Ectodermal cell (in vitro differentiated cells): ENCODE data around the gene PIGK.
"Not testable (repeated sequence)": the region's sequence is repeated elsewhere in the genome, so short reads cannot be mapped to it uniquely, and the experiment has no call there.

ENCODE experiments used
- H3K27ac ChIP-seq: 2 replicates; pipeline ENCODE4 v1.7.0; 2013; ENCODE audit warnings: mild to moderate bottlenecking, low read depth, low read length; ENCODE audit not compliant: insufficient read depth, poor library complexity, severe bottlenecking
- H3K27me3 ChIP-seq: 2 replicates; pipeline ENCODE4 v1.7.0; 2013; ENCODE audit warnings: mild to moderate bottlenecking, low read length; ENCODE audit not compliant: insufficient read depth, control insufficient read depth, poor library complexity, severe bottlenecking
- H3K36me3 ChIP-seq: one replicate; pipeline ENCODE4 v1.7.0; 2013; ENCODE audit warnings: low read length; ENCODE audit not compliant: control insufficient read depth, insufficient read depth
- H3K4me1 ChIP-seq: one replicate; pipeline ENCODE4 v1.7.0; 2013; ENCODE audit warnings: low read length; ENCODE audit not compliant: control insufficient read depth, insufficient read depth
- H3K4me3 ChIP-seq: 2 replicates; pipeline ENCODE4 v1.7.0; 2013; ENCODE audit warnings: low read depth, low read length, control low read depth; ENCODE audit not compliant: insufficient read depth
- H3K9me3 ChIP-seq: 2 replicates; pipeline ENCODE4 v1.7.0; 2013; ENCODE audit warnings: mild to moderate bottlenecking, low read length, moderate library complexity; ENCODE audit not compliant: control insufficient read depth
- WGBS, 2 experiments: methylation state at CpG; one replicate each; pipeline ENCODE4 v1.1.7; 2013; ENCODE audit warnings: missing lambda C conversion rate in 2 of 2; 5-methylcytosine and 5-hydroxymethylcytosine counted together

PIGK gene

GRCh38 chr1:77200806-77201205, 18.4 kb downstream of the PIGK start:
- no peak overlapping the region for H3K27ac ChIP-seq
- no peaks in the 10 kb centered on the region for H3K9me3 ChIP-seq
- 95 to 100% methylated on average over 2 of the region's 2 CpGs for WGBS, 2 experiments
- no peaks in the 10 kb centered on the region for H3K27me3 ChIP-seq
- H3K4me3 ChIP-seq: no peak overlapping the region
- H3K36me3 ChIP-seq: no peaks in the 10 kb centered on the region
- no peaks in the 10 kb centered on the region for H3K4me1 ChIP-seq

- no peaks in the 10 kb centered on the region for H3K4me1 ChIP-seq
- H3K36me3 ChIP-seq: no peaks in the 10 kb centered on the region
- H3K9me3 ChIP-seq: no peaks in the 10 kb centered on the region
- no peak overlapping the region for H3K27ac ChIP-seq
- no peak overlapping the region for H3K4me3 ChIP-seq
- H3K27me3 ChIP-seq: no peaks in the 10 kb centered on the region
Observed at GRCh38 chr1:77200293-77200692, 18.9 kb downstream of the PIGK start.

- Histone ChIP-seq H3K36me3 (no peaks in the 10 kb centered on the region), H3K9me3 (no peaks in the 10 kb centered on the region), H3K27me3 (no peaks in the 10 kb centered on the region), H3K4me1 (no peaks in the 10 kb centered on the region), H3K4me3 (no peak overlapping the region), H3K27ac (no peak overlapping the region)
- 93 to 100% methylated on average over 2 to 3 of the region's 3 CpGs for WGBS, 2 experiments
Observed at GRCh38 chr1:77197351-77197750, 21.9 kb downstream of the PIGK start.

GRCh38 chr1:77193951-77194350, 25.3 kb downstream of the PIGK start:
- no peaks in the 10 kb centered on the region for H3K9me3 ChIP-seq
- H3K27me3 ChIP-seq: no peaks in the 10 kb centered on the region

GRCh38 chr1:77188770-77189169, 30.5 kb downstream of the PIGK start:
- Histone ChIP-seq H3K4me3 (no peak overlapping the region), H3K9me3 (no peaks in the 10 kb centered on the region), H3K4me1 (no peaks in the 10 kb centered on the region), H3K27me3 (no peaks in the 10 kb centered on the region), H3K27ac (no peak overlapping the region), H3K36me3 (no peaks in the 10 kb centered on the region)
- 96 to 98% methylated on average over 4 of the region's 4 CpGs for WGBS, 2 experiments

More at GRCh38 chr1:77193951-77194350, 25.3 kb downstream of the PIGK start:
- Histone ChIP-seq H3K27ac (no peak overlapping the region), H3K4me3 (no peak overlapping the region), H3K36me3 (no peaks in the 10 kb centered on the region), H3K4me1 (no peaks in the 10 kb centered on the region)

- not testable (repeated sequence) for H3K4me3 ChIP-seq, H3K4me1 ChIP-seq, H3K27ac ChIP-seq, H3K9me3 ChIP-seq, H3K36me3 ChIP-seq, H3K27me3 ChIP-seq
- 92 to 94% methylated on average over 4 of the region's 4 CpGs for WGBS, 2 experiments
Observed at GRCh38 chr1:77186907-77187306, 32.3 kb downstream of the PIGK start.

GRCh38 chr1:77182083-77182482, 37.1 kb downstream of the PIGK start:
- no peak overlapping the region for H3K27ac ChIP-seq
- H3K4me3 ChIP-seq: no peak overlapping the region
- no peaks in the 10 kb centered on the region for H3K9me3 ChIP-seq
- H3K4me1 ChIP-seq: no peaks in the 10 kb centered on the region
- 97% methylated on average over 2 of the region's 2 CpGs for WGBS, 2 experiments
- no peaks in the 10 kb centered on the region for H3K36me3 ChIP-seq
- no peaks in the 10 kb centered on the region for H3K27me3 ChIP-seq

- Histone ChIP-seq H3K4me3 (no peak overlapping the region), H3K9me3 (peaks cover 2% of the 10 kb centered on the region), H3K27me3 (no peaks in the 10 kb centered on the region), H3K4me1 (no peaks in the 10 kb centered on the region), H3K36me3 (peaks cover 3% of the 10 kb centered on the region), H3K27ac (no peak overlapping the region)
- WGBS, 2 experiments: 100% methylated on average over 1 of the region's 1 CpG; no CpG with 5 or more reads in 1 of the 2 experiments
Observed at GRCh38 chr1:77179632-77180031, 39.6 kb downstream of the PIGK start.

GRCh38 chr1:77175230-77175844, 43.9 kb downstream of the PIGK start:
- peaks cover 6% of the 10 kb centered on the region for H3K9me3 ChIP-seq
- H3K27ac ChIP-seq: no peak overlapping the region
- no peaks in the 10 kb centered on the region for H3K27me3 ChIP-seq
- H3K4me3 ChIP-seq: no peak overlapping the region
- H3K4me1 ChIP-seq: no peaks in the 10 kb centered on the region
- 93 to 99% methylated on average over 2 to 3 of the region's 3 CpGs for WGBS, 2 experiments
- peaks cover 7% of the 10 kb centered on the region for H3K36me3 ChIP-seq

- H3K4me3 ChIP-seq: no peak overlapping the region
- WGBS, 2 experiments: 96 to 98% methylated on average over 2 of the region's 2 CpGs
- H3K27ac ChIP-seq: no peak overlapping the region
- peaks cover 6% of the 10 kb centered on the region for H3K9me3 ChIP-seq
- peaks cover 7% of the 10 kb centered on the region for H3K36me3 ChIP-seq
- no peaks in the 10 kb centered on the region for H3K27me3 ChIP-seq
- no peaks in the 10 kb centered on the region for H3K4me1 ChIP-seq
Observed at GRCh38 chr1:77170687-77171086, 48.5 kb downstream of the PIGK start.

- no peaks in the 10 kb centered on the region for H3K9me3 ChIP-seq
- no peak overlapping the region for H3K27ac ChIP-seq
- no peak overlapping the region for H3K4me3 ChIP-seq
- WGBS, 2 experiments: no CpG with 5 or more reads among the region's 1 CpG
- H3K4me1 ChIP-seq: no peaks in the 10 kb centered on the region
- H3K36me3 ChIP-seq: no peaks in the 10 kb centered on the region
- H3K27me3 ChIP-seq: no peaks in the 10 kb centered on the region
Observed at GRCh38 chr1:77168358-77168757, 50.9 kb downstream of the PIGK start.
